OCI-LY1 (cell line): ENCODE data around the gene PTPRN2.

ENCODE experiments used
- H2AFZ ChIP-seq: fragments of 200-600 bp; sonication (generic), shearing (Covaris generic); 2 replicates; pipeline ENCODE4 v1.6.0; 2014; ENCODE audit warnings: antibody characterized with exemption, mild to moderate bottlenecking, low read length
- H3F3A ChIP-seq: fragments of 200-600 bp; sonication (generic), shearing (Covaris generic); 2 replicates; pipeline ENCODE4 v1.6.0; 2014; ENCODE audit warnings: mild to moderate bottlenecking, antibody characterized with exemption, low read length, moderate library complexity; ENCODE audit not compliant: insufficient read depth
- H3K27ac ChIP-seq: fragments of 200-600 bp; sonication (generic); 2 replicates; pipeline ENCODE4 v1.5.1; 2014; ENCODE audit warnings: low read length, mixed run types, mild to moderate bottlenecking, low read depth; ENCODE audit not compliant: poor library complexity, severe bottlenecking
- H3K27me3 ChIP-seq: fragments of 200-600 bp; sonication (generic); 2 replicates; pipeline ENCODE4 v1.6.0; 2014; ENCODE audit warnings: antibody characterized with exemption, mild to moderate bottlenecking, low read length, moderate library complexity; ENCODE audit not compliant: insufficient read depth
- H3K36me3 ChIP-seq: fragments of 200-600 bp; sonication (generic); 2 replicates; pipeline ENCODE4 v1.6.1; 2014; ENCODE audit warnings: mild to moderate bottlenecking, antibody characterized with exemption, low read length, moderate library complexity, mixed read lengths; ENCODE audit not compliant: insufficient read depth
- H3K4me1 ChIP-seq: fragments of 200-600 bp; sonication (generic); 2 replicates; pipeline ENCODE4 v1.5.1; 2014; ENCODE audit warnings: mild to moderate bottlenecking, low read length, moderate library complexity; ENCODE audit not compliant: insufficient read depth, severe bottlenecking
- H3K4me2 ChIP-seq: fragments of 200-600 bp; sonication (generic), shearing (Covaris generic); 2 replicates; pipeline ENCODE4 v1.6.1; 2014; ENCODE audit warnings: low read length
- H3K4me3 ChIP-seq: fragments of 200-600 bp; sonication (generic); 2 replicates; pipeline ENCODE4 v1.5.1; 2014; ENCODE audit warnings: low read length, low read depth, mild to moderate bottlenecking, mixed read lengths; ENCODE audit not compliant: poor library complexity, severe bottlenecking
- H3K79me2 ChIP-seq: fragments of 200-600 bp; shearing (Covaris generic); 2 replicates; pipeline ENCODE4 v1.6.1; 2016; ENCODE audit warnings: mixed run types, low read length, mixed read lengths; ENCODE audit not compliant: insufficient read depth
- H3K9ac ChIP-seq: fragments of 200-600 bp; sonication (generic), shearing (Covaris generic); 2 replicates; pipeline ENCODE4 v1.6.1; 2014; ENCODE audit warnings: mild to moderate bottlenecking, low read length, mixed read lengths
- H3K9me2 ChIP-seq: fragments of 200-600 bp; sonication (generic), shearing (Covaris generic); 2 replicates; pipeline ENCODE4 v1.6.1; 2014; ENCODE audit warnings: low read depth, mild to moderate bottlenecking, low read length, mixed read lengths
- H3K9me3 ChIP-seq: fragments of 200-600 bp; shearing (Covaris generic); 2 replicates; pipeline ENCODE4 v1.6.1; 2014; ENCODE audit warnings: low read length, mixed read lengths
- H4K20me1 ChIP-seq: fragments of 200-600 bp; sonication (generic), shearing (Covaris generic); 2 replicates; pipeline ENCODE4 v1.6.0; 2016; ENCODE audit warnings: mild to moderate bottlenecking, low read length; ENCODE audit not compliant: insufficient read depth
- EZH2 ChIP-seq: fragments of 200-600 bp; sonication (generic), shearing (Covaris generic); IDR thresholded peaks from 2 replicates; pipeline ENCODE4 v1.8.0; 2017; ENCODE audit warnings: borderline replicate concordance, mixed run types, mild to moderate bottlenecking, antibody characterized with exemption, low read length, moderate library complexity, mixed read lengths
- TF ChIP-seq, protein P1 (sequence below): fragments of 200-600 bp; sonication (generic), shearing (Covaris generic); IDR thresholded peaks from 2 replicates; pipeline ENCODE4 v1.5.1; 2017; ENCODE audit warnings: mild to moderate bottlenecking, antibody characterized with exemption, low read length, moderate library complexity, mixed read lengths

Gene PTPRN2

GRCh38 chr7:158618745-158619140, 31.1 kb upstream of the PTPRN2 start:
- TF ChIP-seq, protein P1, sequence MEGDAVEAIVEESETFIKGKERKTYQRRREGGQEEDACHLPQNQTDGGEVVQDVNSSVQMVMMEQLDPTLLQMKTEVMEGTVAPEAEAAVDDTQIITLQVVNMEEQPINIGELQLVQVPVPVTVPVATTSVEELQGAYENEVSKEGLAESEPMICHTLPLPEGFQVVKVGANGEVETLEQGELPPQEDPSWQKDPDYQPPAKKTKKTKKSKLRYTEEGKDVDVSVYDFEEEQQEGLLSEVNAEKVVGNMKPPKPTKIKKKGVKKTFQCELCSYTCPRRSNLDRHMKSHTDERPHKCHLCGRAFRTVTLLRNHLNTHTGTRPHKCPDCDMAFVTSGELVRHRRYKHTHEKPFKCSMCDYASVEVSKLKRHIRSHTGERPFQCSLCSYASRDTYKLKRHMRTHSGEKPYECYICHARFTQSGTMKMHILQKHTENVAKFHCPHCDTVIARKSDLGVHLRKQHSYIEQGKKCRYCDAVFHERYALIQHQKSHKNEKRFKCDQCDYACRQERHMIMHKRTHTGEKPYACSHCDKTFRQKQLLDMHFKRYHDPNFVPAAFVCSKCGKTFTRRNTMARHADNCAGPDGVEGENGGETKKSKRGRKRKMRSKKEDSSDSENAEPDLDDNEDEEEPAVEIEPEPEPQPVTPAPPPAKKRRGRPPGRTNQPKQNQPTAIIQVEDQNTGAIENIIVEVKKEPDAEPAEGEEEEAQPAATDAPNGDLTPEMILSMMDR = no peak
- no peak for TF ChIP-seq EZH2
- Histone ChIP-seq H3K79me2 (no peaks in the 10 kb centered on the region), H3K4me3 (no peak overlapping the region), H3K4me2 (no peak overlapping the region), H2AFZ (no peak overlapping the region), H3F3A (no peaks in the 10 kb centered on the region), H3K36me3 (peaks cover 42% of the 10 kb centered on the region), H3K9me2 (no peaks in the 10 kb centered on the region), H3K27ac (no peak overlapping the region), H3K9ac (no peak overlapping the region), H3K9me3 (no peaks in the 10 kb centered on the region), H4K20me1 (no peaks in the 10 kb centered on the region), H3K27me3 (no peaks in the 10 kb centered on the region), H3K4me1 (peaks cover 12% of the 10 kb centered on the region)

DNA sequence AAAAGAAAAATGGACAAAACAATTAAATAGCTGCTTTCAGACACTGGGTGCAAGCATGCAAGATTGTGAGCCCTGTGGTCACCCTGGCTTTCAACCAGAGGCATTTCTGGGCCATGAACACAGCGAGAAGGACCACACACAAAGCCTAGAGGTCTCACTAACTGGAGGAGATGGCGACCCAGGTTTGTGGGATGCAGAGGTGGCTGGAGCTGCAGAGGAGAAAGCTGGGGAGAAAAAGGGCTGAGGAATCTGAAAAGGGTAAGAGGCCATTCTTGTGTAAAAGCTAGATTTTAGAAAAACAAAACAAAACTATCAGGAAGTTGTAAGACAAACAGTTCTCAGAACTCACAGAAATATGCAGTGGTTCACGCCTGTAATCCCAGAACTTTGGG, 30.1 kb upstream of the PTPRN2 start:
- TF ChIP-seq EZH2 = no peak
- TF ChIP-seq, protein P1 = no peak
- Histone ChIP-seq H3F3A (no peaks in the 10 kb centered on the region), H3K4me1 (peaks cover 22% of the 10 kb centered on the region), H3K27ac (no peak overlapping the region), H3K9ac (no peak overlapping the region), H4K20me1 (no peaks in the 10 kb centered on the region), H3K4me3 (no peak overlapping the region), H3K27me3 (no peaks in the 10 kb centered on the region), H3K9me2 (no peaks in the 10 kb centered on the region), H3K79me2 (no peaks in the 10 kb centered on the region), H3K36me3 (peaks cover 35% of the 10 kb centered on the region), H2AFZ (no peak overlapping the region), H3K9me3 (no peaks in the 10 kb centered on the region), H3K4me2 (no peak overlapping the region)

DNA sequence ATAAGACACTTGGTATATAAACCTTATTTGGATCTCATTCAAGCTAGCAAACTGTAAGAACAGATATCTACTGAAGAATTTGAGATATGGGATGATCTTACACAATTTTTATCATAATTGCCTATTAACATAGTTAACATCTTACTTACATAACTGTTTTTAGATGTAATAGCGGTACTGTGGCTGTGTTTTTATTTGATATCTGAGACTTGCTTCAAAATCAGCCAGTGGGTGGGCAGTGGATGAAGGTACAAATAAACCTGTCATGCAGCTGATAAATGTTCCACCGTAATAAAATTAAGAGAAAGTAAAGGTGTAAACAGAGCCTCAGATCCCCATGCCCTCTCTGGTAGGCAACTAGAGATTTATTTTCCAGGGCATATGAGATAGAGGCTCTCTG, 28.4 kb upstream of the PTPRN2 start:
- no peaks in the 10 kb centered on the region for H3F3A ChIP-seq
- no peaks in the 10 kb centered on the region for H3K79me2 ChIP-seq
- H3K4me2 ChIP-seq = no peak overlapping the region
- H3K9ac ChIP-seq = no peak overlapping the region
- TF ChIP-seq, protein P1 = no peak
- TF ChIP-seq EZH2 = no peak
- no peaks in the 10 kb centered on the region for H3K9me3 ChIP-seq
- H3K4me3 ChIP-seq = no peak overlapping the region
- no peak overlapping the region for H2AFZ ChIP-seq
- no peaks in the 10 kb centered on the region for H3K9me2 ChIP-seq
- H3K4me1 ChIP-seq = peaks cover 22% of the 10 kb centered on the region
- no peaks in the 10 kb centered on the region for H4K20me1 ChIP-seq
- H3K36me3 ChIP-seq = peaks cover 40% of the 10 kb centered on the region
- no peak overlapping the region for H3K27ac ChIP-seq
- no peaks in the 10 kb centered on the region for H3K27me3 ChIP-seq
